Esophagus (tissue), 2 donors: ENCODE data around the gene WDR31. TPM values are rescaled to one million over a fixed set of nuclear protein-coding genes. Genes with fewer than 3 reads are reported as not detected.

Source experiments
- H3K27ac ChIP-seq, 2 donors: one replicate each; pipeline ENCODE4 v1.5.1; 2013; ENCODE audit warnings: low read depth in 2 of 2, mild to moderate bottlenecking in 2 of 2, inconsistent platforms in 1 of 2, low read length in 1 of 2, moderate library complexity in 1 of 2
- H3K27me3 ChIP-seq, 2 donors: one replicate each; pipeline ENCODE4 v1.6.1; 2013; ENCODE audit warnings: low read length in 2 of 2, control low read depth in 1 of 2, mild to moderate bottlenecking in 1 of 2; ENCODE audit not compliant: insufficient read depth in 2 of 2, control insufficient read depth in 1 of 2
- H3K36me3 ChIP-seq, 2 donors: one replicate each; pipeline ENCODE4 v1.6.1; 2013; ENCODE audit warnings: low read length in 1 of 2; ENCODE audit not compliant: control insufficient read depth in 2 of 2, insufficient read depth in 2 of 2
- H3K4me1 ChIP-seq, 2 donors: one replicate each; pipeline ENCODE4 v1.6.1; 2013; ENCODE audit warnings: low read length in 1 of 2; ENCODE audit not compliant: control insufficient read depth in 2 of 2, insufficient read depth in 2 of 2
- H3K4me3 ChIP-seq, 2 donors: one replicate each; pipeline ENCODE4 v1.5.1; 2013; ENCODE audit warnings: low read length in 2 of 2, mild to moderate bottlenecking in 2 of 2, low read depth in 1 of 2, moderate library complexity in 1 of 2
- H3K9me3 ChIP-seq, 2 donors: one replicate each; pipeline ENCODE4 v1.6.1; 2013; ENCODE audit warnings: mild to moderate bottlenecking in 2 of 2, low read depth in 1 of 2, low read length in 1 of 2, moderate library complexity in 1 of 2; ENCODE audit not compliant: control insufficient read depth in 2 of 2, insufficient read depth in 1 of 2
- WGBS, 2 donors: extraction: QIAGEN DNeasy Blood & Tissue Kit; methylation state at CpG; one replicate each; pipeline ENCODE4 v1.1.7; 2013; 5-methylcytosine and 5-hydroxymethylcytosine counted together
- polyA plus RNA-seq, 2 donors: library from polyadenylated mRNA; stranded (reverse); fragments of 200-250 nt; gene quantifications; one replicate each; pipeline ENCODE4 v1.2.3, GENCODE V29; 2013
- donor health status: healthy with polysubstance abuse.
- donor health status: Bipolar disorder and iron deficiency.

WDR31 gene
- polyA plus RNA-seq, 2 donors, result 1.2 to 1.6 TPM

DNA sequence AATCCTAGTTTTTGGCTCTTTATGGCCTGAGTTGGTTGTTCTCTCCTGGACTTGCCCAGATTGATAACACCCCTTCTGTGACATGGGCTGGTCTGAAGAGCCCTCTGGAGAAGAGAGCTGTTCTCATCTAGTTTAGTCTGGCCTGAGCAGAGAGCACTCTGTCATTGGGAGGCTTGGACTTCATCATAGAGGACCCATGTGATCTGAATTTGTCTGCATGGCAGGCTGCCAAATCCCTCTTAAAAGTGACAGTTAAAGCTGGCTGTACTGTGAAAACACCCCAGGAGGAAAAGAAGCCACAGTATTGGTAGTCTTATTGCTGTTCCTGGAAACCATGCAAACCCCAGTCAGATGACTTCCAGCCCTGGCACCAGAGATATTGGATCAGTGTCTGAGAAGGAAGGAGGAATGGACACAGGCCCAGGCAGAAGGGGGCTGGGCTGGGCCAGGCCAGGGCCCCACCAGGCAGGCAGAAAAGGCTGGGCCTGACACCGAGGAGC lies 3.7 kb upstream of the WDR31 start:
- H3K4me1 ChIP-seq, result peaks cover 3 to 4% of the 10 kb centered on the region in 2 donors
- H3K4me3 ChIP-seq, result no peak overlapping the region
- H3K9me3 ChIP-seq, result no peaks in the 10 kb centered on the region
- no peaks in the 10 kb centered on the region for H3K27me3 ChIP-seq
- 37 to 45% methylated on average over 1 of the region's 1 CpG for WGBS, 2 donors
- no peaks in the 10 kb centered on the region for H3K36me3 ChIP-seq
- peak overlapping the region; percentile 40 to 80 for H3K27ac ChIP-seq

DNA sequence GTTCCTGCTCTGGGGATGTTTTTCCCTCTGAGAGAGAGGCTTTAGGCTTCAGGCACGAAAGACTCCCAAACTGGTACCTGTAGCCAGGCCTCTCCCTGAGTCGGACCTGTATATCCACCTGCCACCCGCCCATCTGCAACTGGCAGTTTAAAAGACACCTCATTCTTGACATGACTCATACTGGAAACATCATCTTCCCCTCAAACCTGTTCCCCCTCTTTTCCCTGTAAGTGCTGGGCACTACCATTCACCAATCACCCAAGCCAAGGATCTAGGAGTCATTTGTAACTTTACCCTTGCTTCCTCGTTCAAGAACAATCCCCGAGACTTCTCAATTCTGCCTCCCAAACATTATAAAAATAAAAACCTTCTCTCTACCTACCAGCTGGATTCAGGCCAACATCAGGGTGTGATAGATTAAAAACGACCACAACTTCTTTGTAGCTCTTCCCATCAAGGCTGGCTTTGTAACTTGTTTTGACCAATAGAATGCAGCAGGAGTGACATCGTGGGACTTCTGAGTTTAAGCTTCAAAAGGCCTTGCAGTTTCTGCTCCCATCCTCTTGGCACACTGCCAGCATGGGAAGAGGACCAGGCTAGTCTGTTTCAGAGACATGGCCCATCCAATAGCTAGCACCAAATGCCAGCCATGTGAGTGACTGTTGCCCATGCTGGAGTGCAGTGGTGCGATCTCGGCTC lies 1.8 kb upstream of the WDR31 start:
- no peaks in the 10 kb centered on the region for H3K27me3 ChIP-seq
- no peaks in the 10 kb centered on the region for H3K36me3 ChIP-seq
- no peak overlapping the region for H3K4me3 ChIP-seq
- H3K27ac ChIP-seq, result peak overlapping the region; percentile 92 to 98
- no peaks in the 10 kb centered on the region for H3K9me3 ChIP-seq
- peaks cover 3 to 4% of the 10 kb centered on the region in 2 donors for H3K4me1 ChIP-seq
- WGBS, 2 donors, result 47 to 58% methylated on average over 9 of the region's 9 CpGs

DNA sequence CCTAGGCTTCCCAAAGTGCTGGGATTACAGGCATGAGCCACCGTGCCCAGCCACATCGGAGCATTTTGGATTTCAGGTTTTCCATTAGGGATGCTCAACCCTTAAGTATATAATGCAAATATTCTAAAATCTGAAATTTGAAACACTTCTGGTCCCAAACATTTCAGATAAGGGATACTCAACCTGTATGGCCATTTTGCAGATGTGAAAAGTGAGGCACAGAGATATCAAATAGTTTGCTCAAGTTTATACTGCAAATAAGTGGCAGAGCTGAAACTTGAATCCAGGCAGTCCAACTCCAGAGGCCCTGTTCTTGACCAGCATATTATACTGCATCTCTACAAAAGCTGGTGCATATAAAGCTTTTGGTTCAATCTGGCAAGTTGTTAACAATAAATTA lies 2.4 kb downstream of the WDR31 start:
- 95 to 96% methylated on average over 2 of the region's 2 CpGs for WGBS, 2 donors
- peaks cover 3 to 4% of the 10 kb centered on the region in 2 donors for H3K4me1 ChIP-seq
- H3K9me3 ChIP-seq, result no peaks in the 10 kb centered on the region
- no peak overlapping the region for H3K27ac ChIP-seq
- H3K27me3 ChIP-seq, result no peaks in the 10 kb centered on the region
- no peak overlapping the region for H3K4me3 ChIP-seq
- no peaks in the 10 kb centered on the region for H3K36me3 ChIP-seq

DNA sequence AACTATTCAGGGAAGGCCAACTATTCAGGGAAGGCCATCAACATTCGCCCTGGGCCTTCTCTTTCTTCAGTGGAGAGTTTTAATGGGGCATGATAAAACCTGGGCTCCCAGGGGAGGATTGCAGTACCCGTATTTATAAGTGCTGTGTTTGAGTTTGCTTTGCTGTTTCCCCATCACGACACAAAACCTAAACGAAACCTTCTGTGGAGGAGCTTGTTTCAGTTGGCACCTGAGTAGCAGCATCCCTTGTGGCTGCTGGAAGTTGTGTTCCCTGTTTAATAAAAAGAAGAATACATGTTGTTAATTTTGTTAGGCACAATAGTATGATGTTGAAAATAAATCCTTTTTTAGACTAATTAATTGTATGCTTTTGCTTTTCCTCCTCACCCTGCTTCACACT lies 8.3 kb downstream of the WDR31 start:
- WGBS, 2 donors, result 73 to 78% methylated on average over 4 of the region's 4 CpGs

DNA sequence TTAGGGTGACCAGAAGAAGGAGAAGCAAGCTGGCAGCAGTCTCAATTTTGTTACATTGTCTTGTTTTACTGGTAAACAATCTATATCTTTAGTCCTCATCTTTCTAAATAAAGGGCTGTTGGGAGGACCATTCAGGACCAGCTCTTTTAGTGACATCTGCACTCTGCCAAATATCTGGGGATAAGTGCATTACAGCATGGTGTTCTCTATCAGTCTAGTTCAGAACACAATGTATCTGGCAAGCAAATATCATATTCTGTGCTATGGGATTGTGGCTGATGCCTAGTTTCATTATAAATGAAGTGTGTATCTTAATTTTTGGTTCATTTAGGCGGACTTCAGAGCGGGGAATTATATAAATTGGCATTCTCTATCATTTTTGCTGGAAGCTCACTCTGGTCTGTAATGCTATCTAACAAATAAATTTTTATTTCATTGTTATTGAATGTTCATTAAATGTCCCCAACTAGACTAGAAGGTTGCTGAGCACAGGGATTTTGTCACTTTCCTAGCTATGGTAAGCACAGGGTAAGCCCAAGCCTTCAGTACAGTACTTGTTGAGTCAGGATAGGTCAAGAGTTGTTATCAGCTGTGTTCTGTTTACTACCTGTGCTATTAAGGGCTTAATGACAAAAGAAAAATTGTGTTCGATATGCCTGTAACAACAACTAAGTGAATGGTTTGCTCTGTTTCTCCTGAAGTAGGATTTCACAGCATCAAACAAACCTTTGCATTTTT lies 11.9 kb downstream of the WDR31 start:
- H3K36me3 ChIP-seq, result no peaks in the 10 kb centered on the region
- H3K27me3 ChIP-seq, result no peaks in the 10 kb centered on the region
- 91 to 97% methylated on average over 3 of the region's 3 CpGs for whole genome bisulfite sequencing, 2 donors
- no peak overlapping the region for H3K27ac ChIP-seq
- no peaks in the 10 kb centered on the region for H3K4me1 ChIP-seq
- H3K9me3 ChIP-seq, result no peaks in the 10 kb centered on the region
- H3K4me3 ChIP-seq, result no peak overlapping the region

More for the DNA sequence above, 8.3 kb downstream of the WDR31 start:
- no peaks in the 10 kb centered on the region for H3K4me1 ChIP-seq
- H3K27me3 ChIP-seq, result no peaks in the 10 kb centered on the region
- no peak overlapping the region for H3K27ac ChIP-seq
- no peaks in the 10 kb centered on the region for H3K36me3 ChIP-seq
- no peaks in the 10 kb centered on the region for H3K9me3 ChIP-seq
- no peak overlapping the region for H3K4me3 ChIP-seq

DNA sequence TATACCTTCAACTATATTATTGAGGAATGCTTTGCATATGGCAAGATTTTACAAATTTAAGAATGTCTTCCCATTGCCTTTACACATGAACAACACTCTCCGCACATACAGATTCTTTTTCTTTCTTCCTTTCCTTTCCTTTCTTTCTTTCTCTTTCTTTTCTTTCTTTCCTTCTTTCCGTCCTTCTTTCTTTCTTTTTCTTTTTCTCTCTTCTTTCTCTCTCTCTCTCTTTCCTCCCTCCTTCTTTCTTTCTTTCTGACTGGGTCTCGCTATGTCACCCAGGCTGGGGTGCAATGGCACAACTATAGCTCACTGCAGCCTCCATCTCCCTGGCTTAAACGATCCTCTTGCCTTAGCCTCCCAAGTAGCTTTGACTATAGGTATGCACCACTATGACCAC lies 13.8 kb downstream of the WDR31 start:
- H3K4me3 ChIP-seq, result no peak overlapping the region
- H3K9me3 ChIP-seq, result no peaks in the 10 kb centered on the region
- H3K4me1 ChIP-seq, result no peaks in the 10 kb centered on the region
- 95 to 99% methylated on average over 4 of the region's 4 CpGs for whole genome bisulfite sequencing, 2 donors
- peaks cover 0 to under 1% of the 10 kb centered on the region in 2 donors for H3K36me3 ChIP-seq
- H3K27ac ChIP-seq, result no peak overlapping the region
- no peaks in the 10 kb centered on the region for H3K27me3 ChIP-seq

DNA sequence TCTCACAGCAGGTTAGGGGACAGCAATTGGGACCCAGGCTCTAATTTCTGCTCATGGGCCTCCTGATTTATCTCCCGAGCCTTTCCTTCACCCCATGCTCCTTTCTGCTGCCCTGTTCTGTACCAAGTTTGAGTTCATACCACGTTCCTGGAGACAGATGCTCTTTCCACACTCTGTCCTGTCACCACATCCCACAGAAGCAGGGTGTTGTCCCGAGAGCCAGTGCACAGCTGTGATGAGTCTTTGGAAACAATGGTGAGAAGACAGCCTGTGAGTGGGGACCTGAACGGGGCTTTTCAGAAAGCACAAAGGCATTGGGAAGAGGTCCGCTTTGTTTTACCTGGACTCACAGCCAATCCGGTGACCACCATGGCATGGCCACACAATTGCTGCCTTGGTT lies 17.4 kb downstream of the WDR31 start:
- peaks cover 3% of the 10 kb centered on the region in 2 donors for H3K36me3 ChIP-seq
- no peaks in the 10 kb centered on the region for H3K4me1 ChIP-seq
- H3K27me3 ChIP-seq, result no peaks in the 10 kb centered on the region
- no peak overlapping the region for H3K27ac ChIP-seq
- H3K9me3 ChIP-seq, result no peaks in the 10 kb centered on the region
- no peak overlapping the region for H3K4me3 ChIP-seq
- 80 to 83% methylated on average over 6 of the region's 6 CpGs for WGBS, 2 donors

DNA sequence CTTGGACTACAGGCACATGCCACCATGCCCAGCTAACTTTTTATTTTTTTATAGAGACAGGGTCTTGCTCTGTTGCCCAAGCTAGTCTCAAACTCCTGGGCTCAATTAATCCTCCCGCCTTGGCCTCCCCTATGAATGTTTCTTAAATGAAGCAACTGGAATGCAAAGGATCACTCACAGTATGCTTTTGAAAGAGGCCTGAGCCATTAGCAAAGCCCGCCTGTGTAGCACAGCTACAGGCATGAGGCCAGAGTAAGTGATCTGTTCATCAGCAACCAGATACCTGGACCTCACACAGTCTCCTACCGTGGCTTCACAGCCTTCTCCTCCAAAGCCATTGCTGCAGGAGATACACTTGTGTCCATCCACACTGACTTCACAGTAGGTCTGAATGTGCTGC lies 20.0 kb downstream of the WDR31 start:
- peaks cover 3% of the 10 kb centered on the region in 2 donors for H3K36me3 ChIP-seq
- no peak overlapping the region for H3K4me3 ChIP-seq
- H3K9me3 ChIP-seq, result no peaks in the 10 kb centered on the region
- WGBS, 2 donors, result 93 to 97% methylated on average over 3 of the region's 3 CpGs
- no peaks in the 10 kb centered on the region for H3K4me1 ChIP-seq
- no peaks in the 10 kb centered on the region for H3K27me3 ChIP-seq
- no peak overlapping the region for H3K27ac ChIP-seq

DNA sequence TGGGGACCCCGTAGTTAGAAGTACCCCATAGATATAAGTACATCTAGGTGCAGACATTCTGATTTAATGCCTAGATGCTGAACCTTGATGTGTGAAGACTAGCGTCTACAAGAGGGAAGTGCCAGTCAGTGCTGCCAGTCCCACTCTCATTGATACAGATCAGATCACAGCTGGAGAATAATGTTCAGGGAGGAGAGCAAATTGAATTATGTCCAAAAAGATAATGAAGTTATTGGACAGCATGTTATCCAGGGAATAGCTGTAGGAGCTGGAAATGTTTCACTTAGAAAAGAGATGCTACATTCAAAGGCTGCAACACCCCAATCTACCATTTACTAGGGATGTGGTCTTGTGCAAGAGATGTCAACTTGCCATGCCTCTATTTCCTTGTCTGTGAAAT lies 21.0 kb downstream of the WDR31 start:
- no peaks in the 10 kb centered on the region for H3K4me1 ChIP-seq
- 83 to 89% methylated on average over 2 of the region's 2 CpGs for WGBS, 2 donors
- no peak overlapping the region for H3K27ac ChIP-seq
- H3K9me3 ChIP-seq, result no peaks in the 10 kb centered on the region
- H3K27me3 ChIP-seq, result no peaks in the 10 kb centered on the region
- no peak overlapping the region for H3K4me3 ChIP-seq
- H3K36me3 ChIP-seq, result peaks cover 3% of the 10 kb centered on the region in 2 donors
